ENCODE measurements around the gene PCDHGA6. TPM values are rescaled to one million over a fixed set of nuclear protein-coding genes. Genes with fewer than 3 reads are reported as not detected.
A peak's percentile ranks its signal among the peaks of the same experiment; 100 is the strongest.
"Not testable (repeated sequence)": the region's sequence is repeated elsewhere in the genome, so short reads cannot be mapped to it uniquely, and the experiment has no call there.

PCDHGA6 gene
- polyA plus RNA-seq, 3 donors = 6.4 to 8.5 (median 7.9) TPM

GRCh38 chr5:141414548-141415274 lies 41.0 kb downstream of the PCDHGA6 start:
- not testable (repeated sequence) for DNase-seq

- not testable (repeated sequence) for DNase-seq
Observed at GRCh38 chr5:141415275-141415618, 41.6 kb downstream of the PCDHGA6 start.

- peak; percentile 42 for DNase-seq
Observed at GRCh38 chr5:141417494-141418172, 43.9 kb downstream of the PCDHGA6 start, which contains the start of gene PCDHGB7. TSS of gene PCDHGB7 (plus strand) at chr5:141417677. CDS start at chr5:141417860, 183 bp downstream.

GRCh38 chr5:141419074-141419880 lies 45.6 kb downstream of the PCDHGA6 start:
- DNase-seq = no peak

GRCh38 chr5:141420855-141421488 lies 47.3 kb downstream of the PCDHGA6 start, which contains the start of gene PCDHGA11:
TSS of gene PCDHGA11 (plus strand) at chr5:141421051. CDS start at chr5:141421228, 177 bp downstream.
- DNase-seq = peak; percentile 29

GRCh38 chr5:141421489-141421855 lies 47.8 kb downstream of the PCDHGA6 start:
- DNase-seq = no peak

- no peak for DNase-seq
Observed at GRCh38 chr5:141422742-141423291, 49.1 kb downstream of the PCDHGA6 start.

- DNase-seq = no peak
Observed at GRCh38 chr5:141427783-141428426, 54.2 kb downstream of the PCDHGA6 start.

Other genes starting within 250 kb of the PCDHGA6 start
- 1 to 10 TPM; 5.3 to 9.5 (median 9.1) TPM for gene PCDHB5, start 238.7 kb upstream of the PCDHGA6 start, polyA plus RNA-seq (ENCODE audit: insufficient read length in 3 of 3)
- 1 to 10 TPM; 1.6 to 3.1 (median 3.0) TPM for gene PCDHB6, start 223.8 kb upstream of the PCDHGA6 start, polyA plus RNA-seq (ENCODE audit: insufficient read length in 3 of 3)
- gene PCDHB7, start 201.2 kb upstream of the PCDHGA6 start, polyA plus RNA-seq (ENCODE audit: insufficient read length in 3 of 3) = 1 to 10 TPM; 3.5 to 4.4 (median 4.2) TPM
- 1 to 10 TPM; 1.5 to 3.1 (median 2.1) TPM for gene PCDHB8, start 196.1 kb upstream of the PCDHGA6 start, polyA plus RNA-seq (ENCODE audit: insufficient read length in 3 of 3)
- gene PCDHB16, start 191.5 kb upstream of the PCDHGA6 start, polyA plus RNA-seq (ENCODE audit: insufficient read length in 3 of 3) = 1 to 10 TPM; 5.1 to 7.4 (median 6.5) TPM
- gene PCDHB9, start 186.7 kb upstream of the PCDHGA6 start, polyA plus RNA-seq (ENCODE audit: insufficient read length in 3 of 3) = 1 to 10 TPM; 3.4 to 4.5 (median 4.1) TPM
- gene PCDHB10, start 181.5 kb upstream of the PCDHGA6 start, polyA plus RNA-seq (ENCODE audit: insufficient read length in 3 of 3) = 1 to 10 TPM; 4.9 to 6.6 (median 6.4) TPM
- 1 to 10 TPM; 3.8 to 6.5 (median 4.6) TPM for gene PCDHB11, start 174.3 kb upstream of the PCDHGA6 start, polyA plus RNA-seq (ENCODE audit: insufficient read length in 3 of 3)
- 1 to 10 TPM; 3.6 to 4.6 (median 4.5) TPM for gene PCDHB12, start 165.2 kb upstream of the PCDHGA6 start, polyA plus RNA-seq (ENCODE audit: insufficient read length in 3 of 3)
- 1 to 10 TPM; 6.4 to 7.5 (median 6.9) TPM for gene PCDHB13, start 160.0 kb upstream of the PCDHGA6 start, polyA plus RNA-seq (ENCODE audit: insufficient read length in 3 of 3)
- 10 to 100 TPM; 10.1 to 11.2 (median 10.2) TPM for gene PCDHB14, start 150.5 kb upstream of the PCDHGA6 start, polyA plus RNA-seq (ENCODE audit: insufficient read length in 3 of 3)
- gene PCDHB15, start 128.5 kb upstream of the PCDHGA6 start, polyA plus RNA-seq (ENCODE audit: insufficient read length in 3 of 3) = 10 to 100 TPM; 14.3 to 15.2 (median 14.7) TPM
- under 1 TPM in 2 of 3 donors, not detected in 1; 0.19 to 0.21 TPM for gene SLC25A2, start 69.8 kb upstream of the PCDHGA6 start, polyA plus RNA-seq (ENCODE audit: insufficient read length in 3 of 3)
- 100 to 1,000 TPM; 137 to 157 (median 148) TPM for gene TAF7, start 53.1 kb upstream of the PCDHGA6 start, polyA plus RNA-seq (ENCODE audit: insufficient read length in 3 of 3)
- gene PCDHGA1, start 43.4 kb upstream of the PCDHGA6 start, polyA plus RNA-seq (ENCODE audit: insufficient read length in 3 of 3) = 1 to 10 TPM in 2 of 3 donors, under 1 TPM in 1; 0.81 to 1.7 (median 1.0) TPM
- gene PCDHGA2, start 35.1 kb upstream of the PCDHGA6 start, polyA plus RNA-seq (ENCODE audit: insufficient read length in 3 of 3) = 1 to 10 TPM; 6.3 to 8.3 (median 6.4) TPM
- gene PCDHGA3, start 30.1 kb upstream of the PCDHGA6 start, polyA plus RNA-seq (ENCODE audit: insufficient read length in 3 of 3) = 1 to 10 TPM; 3.4 to 4.5 (median 3.8) TPM
- 1 to 10 TPM; 1.7 to 1.8 (median 1.7) TPM for gene PCDHGB1, start 23.8 kb upstream of the PCDHGA6 start, polyA plus RNA-seq (ENCODE audit: insufficient read length in 3 of 3)
- gene PCDHGA4, start 18.9 kb upstream of the PCDHGA6 start, polyA plus RNA-seq (ENCODE audit: insufficient read length in 3 of 3) = 1 to 10 TPM; 2.3 to 3.0 (median 2.4) TPM
- gene PCDHGB2, start 13.9 kb upstream of the PCDHGA6 start, polyA plus RNA-seq (ENCODE audit: insufficient read length in 3 of 3) = 1 to 10 TPM; 3.5 to 4.9 (median 3.6) TPM
- gene PCDHGA5, start 9.7 kb upstream of the PCDHGA6 start, polyA plus RNA-seq (ENCODE audit: insufficient read length in 3 of 3) = 1 to 10 TPM; 2.6 to 3.2 (median 2.6) TPM
- gene PCDHGB3, start 3.6 kb upstream of the PCDHGA6 start, polyA plus RNA-seq (ENCODE audit: insufficient read length in 3 of 3) = 1 to 10 TPM; 1.9 to 2.6 (median 2.5) TPM
- gene PCDHGA7, start 8.9 kb downstream of the PCDHGA6 start, polyA plus RNA-seq (ENCODE audit: insufficient read length in 3 of 3) = 1 to 10 TPM; 2.2 to 2.5 (median 2.5) TPM
- 1 to 10 TPM; 4.9 to 6.2 (median 6.2) TPM for gene PCDHGB4, start 13.8 kb downstream of the PCDHGA6 start, polyA plus RNA-seq (ENCODE audit: insufficient read length in 3 of 3)
- gene PCDHGA8, start 18.7 kb downstream of the PCDHGA6 start, polyA plus RNA-seq (ENCODE audit: insufficient read length in 3 of 3) = under 1 TPM; 0.78 to 0.85 (median 0.81) TPM
- gene PCDHGB5, start 24.1 kb downstream of the PCDHGA6 start, polyA plus RNA-seq (ENCODE audit: insufficient read length in 3 of 3) = 10 to 100 TPM in 1 of 3 donors, 1 to 10 TPM in 2; 9.3 to 12.0 (median 9.7) TPM
- 1 to 10 TPM; 4.8 to 6.1 (median 5.5) TPM for gene PCDHGA9, start 28.9 kb downstream of the PCDHGA6 start, polyA plus RNA-seq (ENCODE audit: insufficient read length in 3 of 3)
- 1 to 10 TPM; 6.8 to 7.8 (median 7.3) TPM for gene PCDHGB6, start 34.1 kb downstream of the PCDHGA6 start, polyA plus RNA-seq (ENCODE audit: insufficient read length in 3 of 3)
- 1 to 10 TPM; 3.1 to 3.7 (median 3.4) TPM for gene PCDHGA10, start 39.1 kb downstream of the PCDHGA6 start, polyA plus RNA-seq (ENCODE audit: insufficient read length in 3 of 3)
- 10 to 100 TPM; 11.0 to 17.3 (median 16.1) TPM for gene PCDHGB7, start 43.8 kb downstream of the PCDHGA6 start, polyA plus RNA-seq (ENCODE audit: insufficient read length in 3 of 3)
- 1 to 10 TPM; 3.8 to 6.3 (median 4.9) TPM for gene PCDHGA11, start 47.2 kb downstream of the PCDHGA6 start, polyA plus RNA-seq (ENCODE audit: insufficient read length in 3 of 3)
- 1 to 10 TPM; 1.1 to 2.9 (median 1.8) TPM for gene PCDHGA12, start 56.6 kb downstream of the PCDHGA6 start, polyA plus RNA-seq (ENCODE audit: insufficient read length in 3 of 3)
- gene PCDHGC3, start 102.1 kb downstream of the PCDHGA6 start, polyA plus RNA-seq (ENCODE audit: insufficient read length in 3 of 3) = 100 to 1,000 TPM in 1 of 3 donors, 10 to 100 TPM in 2; 91.6 to 131 (median 92.5) TPM
- 1 to 10 TPM; 3.3 to 4.3 (median 3.8) TPM for gene PCDHGC4, start 111.1 kb downstream of the PCDHGA6 start, polyA plus RNA-seq (ENCODE audit: insufficient read length in 3 of 3)
- gene PCDHGC5, start 115.2 kb downstream of the PCDHGA6 start, polyA plus RNA-seq (ENCODE audit: insufficient read length in 3 of 3) = 1 to 10 TPM in 1 of 3 donors, under 1 TPM in 2; 0.40 to 1.1 (median 0.93) TPM
- gene DIAPH1, start 245.1 kb downstream of the PCDHGA6 start, polyA plus RNA-seq (ENCODE audit: insufficient read length in 3 of 3) = 10 to 100 TPM; 70.6 to 81.0 (median 76.5) TPM